HG03159 (cell line): ENCODE measurements around the gene SPECC1L.

Experiments
- ATAC-seq: cut with Tn5 transposase; IDR thresholded peaks from one replicate; pipeline ENCODE4 v1.9.1; 2021; ENCODE audit warnings: mild to moderate bottlenecking, moderate library complexity; ENCODE audit not compliant: unreplicated experiment

SPECC1L gene

GRCh38 chr22:24393012-24393559 lies 122.5 kb downstream of the SPECC1L start:
- ATAC-seq, result no peak

GRCh38 chr22:24393848-24394247 lies 123.2 kb downstream of the SPECC1L start:
- no peak for ATAC-seq

- no peak for ATAC-seq
These were observed 123.6 kb downstream of the SPECC1L start for GRCh38 chr22:24394254-24394653.

GRCh38 chr22:24398409-24398808 lies 127.8 kb downstream of the SPECC1L start:
- no peak for ATAC-seq

GRCh38 chr22:24400034-24400725 lies 129.5 kb downstream of the SPECC1L start:
- ATAC-seq, result no peak

GRCh38 chr22:24400726-24401596 lies 130.3 kb downstream of the SPECC1L start:
- ATAC-seq, result no peak

- no peak for ATAC-seq
These were observed 131.3 kb downstream of the SPECC1L start for GRCh38 chr22:24401931-24402367.

- no peak for ATAC-seq
These were observed 132.0 kb downstream of the SPECC1L start for GRCh38 chr22:24402460-24403192.

- no peak for ATAC-seq
These were observed 132.7 kb downstream of the SPECC1L start for GRCh38 chr22:24403346-24403745.

- ATAC-seq, result no peak
These were observed 134.1 kb downstream of the SPECC1L start for GRCh38 chr22:24404561-24405275.

- ATAC-seq, result no peak
These were observed 135.1 kb downstream of the SPECC1L start for GRCh38 chr22:24405631-24406321.

- no peak for ATAC-seq
These were observed 136.0 kb downstream of the SPECC1L start for GRCh38 chr22:24406322-24407277.

- no peak for ATAC-seq
These were observed 136.6 kb downstream of the SPECC1L start for GRCh38 chr22:24407278-24407665.

GRCh38 chr22:24407884-24408283 lies 137.3 kb downstream of the SPECC1L start:
- no peak for ATAC-seq

- no peak for ATAC-seq
These were observed 138.0 kb downstream of the SPECC1L start for GRCh38 chr22:24408630-24409029.

GRCh38 chr22:24409707-24410106 lies 139.1 kb downstream of the SPECC1L start:
- no peak for ATAC-seq

- no peak for ATAC-seq
These were observed 139.7 kb downstream of the SPECC1L start for GRCh38 chr22:24410110-24410856.
